Common myeloid progenitor, CD34-positive (primary cell): ENCODE data around the gene PSD4.
A peak's percentile ranks its signal among the peaks of the same experiment; 100 is the strongest.
"Not testable (repeated sequence)": the region's sequence is repeated elsewhere in the genome, so short reads cannot be mapped to it uniquely, and the experiment has no call there.

ENCODE experiments used
- CTCF ChIA-PET: fragments of 350-600 bp; sonication (Branson Sonifier 250); formaldehyde crosslinking; loops from one replicate; lab custom pipeline; 2021; ENCODE audit warnings: antibody characterized with exemption; lab: Charles Lee
- POLR2A ChIA-PET: fragments of 350-600 bp; sonication (Branson Sonifier 250); formaldehyde crosslinking; loops from one replicate; lab custom pipeline; 2021; ENCODE audit warnings: antibody characterized with exemption; lab: Charles Lee
- DNase-seq, 3 donors: peaks; one replicate each; pipeline versions ENCODE4 v3.0.0 to v3.0.0-alpha.2; 2013
- H3K27ac ChIP-seq, 2 experiments: 1 replicate in 1 of 2; 2 replicates in 1 of 2; pipeline ENCODE4 v1.7.0; 2013; ENCODE audit warnings: inconsistent platforms in 2 of 2, low read length in 2 of 2, mild to moderate bottlenecking in 2 of 2, low read depth in 1 of 2, moderate library complexity in 1 of 2; ENCODE audit not compliant: severe bottlenecking in 2 of 2, insufficient read depth in 1 of 2, poor library complexity in 1 of 2
- H3K27me3 ChIP-seq, 5 experiments: replicated peaks in 2 of 5; 1 replicate in 3 of 5; 2 replicates in 2 of 5; pipeline versions ENCODE4 v1.6.1 to v1.7.0; 2013; ENCODE audit warnings: low read length in 4 of 5, mild to moderate bottlenecking in 2 of 5, moderate library complexity in 2 of 5, inconsistent platforms in 1 of 5; ENCODE audit not compliant: insufficient read depth in 5 of 5, control insufficient read depth in 4 of 5
- H3K36me3 ChIP-seq, 4 experiments: 1 replicate in 2 of 4; 2 replicates in 2 of 4; pipeline versions ENCODE4 v1.6.1 to v1.7.0; 2013; ENCODE audit warnings: low read length in 3 of 4, control low read depth in 1 of 4, mild to moderate bottlenecking in 1 of 4; ENCODE audit not compliant: control insufficient read depth in 4 of 4, insufficient read depth in 4 of 4
- H3K4me1 ChIP-seq, 4 experiments: 1 replicate in 3 of 4; 2 replicates in 1 of 4; pipeline versions ENCODE4 v1.6.1 to v1.7.1; 2013; ENCODE audit warnings: low read length in 3 of 4, mild to moderate bottlenecking in 3 of 4, control low read depth in 1 of 4, inconsistent platforms in 1 of 4, moderate library complexity in 1 of 4; ENCODE audit not compliant: control insufficient read depth in 4 of 4, insufficient read depth in 4 of 4; ENCODE audit errors: control extremely low read depth in 1 of 4
- H3K4me3 ChIP-seq, 7 experiments: 1 replicate in 4 of 7; 2 replicates in 3 of 7; pipeline versions ENCODE4 v1.5.1 to v1.7.0; 2013; ENCODE audit warnings: mild to moderate bottlenecking in 7 of 7, low read length in 6 of 7, moderate library complexity in 6 of 7, inconsistent platforms in 2 of 7, low read depth in 2 of 7, control low read depth in 1 of 7; ENCODE audit not compliant: insufficient read depth in 4 of 7, control insufficient read depth in 1 of 7; ENCODE audit errors: extremely low read depth in 1 of 7
- H3K9me3 ChIP-seq, 5 experiments: 1 replicate in 4 of 5; 2 replicates in 1 of 5; pipeline versions ENCODE4 v1.6.1 to v1.7.1; 2013; ENCODE audit warnings: low read length in 4 of 5, mild to moderate bottlenecking in 2 of 5, inconsistent platforms in 1 of 5, low read depth in 1 of 5, moderate library complexity in 1 of 5; ENCODE audit not compliant: control insufficient read depth in 4 of 5, insufficient read depth in 2 of 5; ENCODE audit errors: control extremely low read depth in 1 of 5
- WGBS: methylation state at CpG from one replicate; pipeline ENCODE4 v1.1.5; 2013; ENCODE audit not compliant: insufficient coverage; 5-methylcytosine and 5-hydroxymethylcytosine counted together

PSD4 gene

GRCh38 chr2:113233593-113234550 is 60.1 kb downstream of the PSD4 start:
- ChIA-PET CTCF (interaction anchor here (0.7 to 1.8 kb wide), 9 partner anchors 12 to 50 kb away, joined by 3 to 8 read pairs (median 3); no protein-coding TSS in a partner anchor), POLR2A (no interaction called here)
- DNase-seq = peak in 1 of 3 donors; percentile 42

GRCh38 chr2:113234721-113235346 is 61.1 kb downstream of the PSD4 start:
- Histone ChIP-seq H3K9me3 (no peaks in the 10 kb centered on the region), H3K27me3 (no peaks in the 10 kb centered on the region), H3K36me3 (no peaks in the 10 kb centered on the region), H3K4me3 (peak overlapping the region in 6 of 7 experiments; percentile 23 to 62 (median 54)), H3K4me1 (peaks cover 8 to 54% (median 28%) of the 10 kb centered on the region in 4 experiments), H3K27ac (peak overlapping the region in 1 of 2 experiments; percentile 79)
- ChIA-PET CTCF (interaction anchor here (0.7 to 1.8 kb wide), 8 partner anchors 12 to 51 kb away, joined by 3 to 8 read pairs (median 3); no protein-coding TSS in a partner anchor), POLR2A (no interaction called here)
- DNase-seq = no peak
- WGBS = 81% methylated on average over 16 of the region's 16 CpGs

More at GRCh38 chr2:113233593-113234550, 60.1 kb downstream of the PSD4 start:
- H3K27ac ChIP-seq = no peak overlapping the region
- H3K36me3 ChIP-seq = no peaks in the 10 kb centered on the region
- H3K4me3 ChIP-seq = no peak overlapping the region
- peaks cover 12 to 57% (median 28%) of the 10 kb centered on the region in 4 experiments for H3K4me1 ChIP-seq
- no peaks in the 10 kb centered on the region for H3K27me3 ChIP-seq
- 92% methylated on average over 4 of the region's 9 CpGs for WGBS
- H3K9me3 ChIP-seq = no peaks in the 10 kb centered on the region

GRCh38 chr2:113235347-113236226 is 61.8 kb downstream of the PSD4 start:
- peak overlapping the region in 6 of 7 experiments; percentile 23 to 62 (median 54) for H3K4me3 ChIP-seq

GRCh38 chr2:113236367-113237159 is 62.8 kb downstream of the PSD4 start:
- 97% methylated on average over 30 of the region's 38 CpGs for WGBS
- Histone ChIP-seq H3K9me3 (no peaks in the 10 kb centered on the region), H3K36me3 (no peaks in the 10 kb centered on the region), H3K4me3 (peak overlapping the region in 2 of 7 experiments; percentile 33 to 57), H3K27ac (no peak overlapping the region), H3K4me1 (peaks cover 4 to 54% (median 29%) of the 10 kb centered on the region in 4 experiments), H3K27me3 (no peaks in the 10 kb centered on the region)
- POLR2A ChIA-PET = no interaction called here
- DNase-seq = no peak
- CTCF ChIA-PET = interaction anchor here (0.7 to 4.4 kb wide), 2 partner anchors 13 to 36 kb away, joined by 3 to 30 read pairs; no protein-coding TSS in a partner anchor

More at GRCh38 chr2:113235347-113236226, 61.8 kb downstream of the PSD4 start:
- POLR2A ChIA-PET, H3K9me3 ChIP-seq, H3K36me3 ChIP-seq, H3K27me3 ChIP-seq: not testable (repeated sequence)
- Histone ChIP-seq H3K4me1 (peaks cover 8 to 54% (median 28%) of the 10 kb centered on the region in 4 experiments), H3K27ac (peak overlapping the region in 1 of 2 experiments; percentile 79)
- CTCF ChIA-PET = interaction anchor here (0.7 to 1.8 kb wide), 7 partner anchors 13 to 52 kb away, joined by 3 to 8 read pairs (median 3); no protein-coding TSS in a partner anchor
- WGBS = 74% methylated on average over 41 of the region's 74 CpGs
- DNase-seq = peak in 2 of 3 donors; percentile 80 to 81

- Histone ChIP-seq H3K4me1 (peaks cover 4 to 54% (median 23%) of the 10 kb centered on the region in 4 experiments), H3K9me3 (no peaks in the 10 kb centered on the region), H3K27me3 (no peaks in the 10 kb centered on the region), H3K36me3 (no peaks in the 10 kb centered on the region), H3K27ac (no peak overlapping the region), H3K4me3 (no peak overlapping the region)
- ChIA-PET POLR2A (no interaction called here), CTCF (interaction anchor here (1.4 to 4.4 kb wide), 5 partner anchors 11 to 153 kb away, joined by 5 to 33 read pairs (median 8); no protein-coding TSS in a partner anchor)
- no peak for DNase-seq
- 97% methylated on average over 6 of the region's 9 CpGs for WGBS
Observed at GRCh38 chr2:113237604-113238160, 63.9 kb downstream of the PSD4 start.
